HepG2 (cell line): ENCODE results near the gene C14orf119. TPM values are rescaled to one million over a fixed set of nuclear protein-coding genes. Genes with fewer than 3 reads are reported as not detected.

Source experiments
- AGO1 ChIP-seq: fragments of 200-400 bp; formaldehyde crosslinking; IDR thresholded peaks from 2 replicates; pipeline ENCODE4 v1.6.1; 2017; ENCODE audit warnings: mild to moderate bottlenecking, low read depth, low read length, moderate library complexity; ENCODE audit not compliant: poor library complexity, severe bottlenecking
- DR1 ChIP-seq: sonication (generic); formaldehyde crosslinking; IDR thresholded peaks from 2 replicates; pipeline ENCODE4 v1.8.0; 2021; ENCODE audit warnings: mild to moderate bottlenecking, missing genetic modification reagents, inconsistent platforms
- FOXO1 ChIP-seq: sonication (generic); formaldehyde crosslinking; IDR thresholded peaks from 2 replicates; pipeline ENCODE4 v1.4.0; 2020; ENCODE audit warnings: missing genetic modification reagents
- JUNB ChIP-seq: sonication (generic); formaldehyde crosslinking; IDR thresholded peaks from 2 replicates; pipeline ENCODE4 v1.8.0; 2022; ENCODE audit warnings: missing genetic modification reagents, mild to moderate bottlenecking, borderline replicate concordance
- KAT2B ChIP-seq: fragments of 150-350 bp; IDR thresholded peaks from 2 replicates; pipeline ENCODE4 v1.6.1; 2014; ENCODE audit warnings: low read depth, low read length, borderline replicate concordance
- KAT7 ChIP-seq: IDR thresholded peaks from 2 replicates; pipeline ENCODE4 v1.6.1; 2018; ENCODE audit warnings: borderline replicate concordance, missing compliant biosample characterization
- KDM5B ChIP-seq: sonication (generic); formaldehyde crosslinking; IDR thresholded peaks from 2 replicates; pipeline ENCODE4 v1.4.0; 2020; ENCODE audit warnings: missing genetic modification reagents, mild to moderate bottlenecking, borderline replicate concordance
- MBNL3 ChIP-seq: fragments of 250-450 bp; sonication (Bioruptor Pico); conservative IDR thresholded peaks from 2 replicates; pipeline ENCODE4 v1.8.0; 2022; ENCODE audit warnings: mild to moderate bottlenecking, inconsistent platforms
- REPIN1 ChIP-seq: sonication (generic); formaldehyde crosslinking; IDR thresholded peaks from 2 replicates; pipeline ENCODE4 v1.8.0; 2022; ENCODE audit warnings: missing genetic modification reagents, low read depth, mild to moderate bottlenecking, borderline replicate concordance
- SMC3 ChIP-seq: IDR thresholded peaks from 2 replicates; pipeline ENCODE4 v1.6.1; 2011; ENCODE audit warnings: low read length, improper control_type of control experiment
- TCF7 ChIP-seq: sonication (generic); IDR thresholded peaks from 2 replicates; pipeline ENCODE4 v1.6.1; 2016; ENCODE audit warnings: antibody characterized with exemption, low read depth
- TEAD3 ChIP-seq: optimal IDR thresholded peaks from 2 replicates; pipeline ENCODE3; 2016; ENCODE audit warnings: borderline replicate concordance
- ZEB1 ChIP-seq: IDR thresholded peaks from 2 replicates; pipeline ENCODE4 v1.6.1; 2012; ENCODE audit warnings: mild to moderate bottlenecking, low read depth, inconsistent platforms; ENCODE audit not compliant: insufficient replicate concordance
- ZMAT3 ChIP-seq: sonication (generic); formaldehyde crosslinking; conservative IDR thresholded peaks from 2 replicates; pipeline ENCODE4 v1.7.0; 2021; ENCODE audit warnings: missing genetic modification reagents
- ZNF160 ChIP-seq: sonication (generic); formaldehyde crosslinking; IDR thresholded peaks from 2 replicates; pipeline ENCODE4 v1.8.0; 2022; ENCODE audit warnings: mild to moderate bottlenecking, inconsistent platforms, missing genetic modification reagents
- ZNF232 ChIP-seq: sonication (generic); formaldehyde crosslinking; IDR thresholded peaks from 2 replicates; pipeline ENCODE4 v1.4.0; 2020; ENCODE audit warnings: missing genetic modification reagents, borderline replicate concordance
- ZNF33A ChIP-seq: sonication (generic); formaldehyde crosslinking; IDR thresholded peaks from 2 replicates; pipeline ENCODE4 v1.5.1; 2020; ENCODE audit warnings: missing genetic modification reagents, mild to moderate bottlenecking, moderate library complexity, borderline replicate concordance
- ZNF343 ChIP-seq: sonication (generic); formaldehyde crosslinking; IDR thresholded peaks from 2 replicates; pipeline ENCODE4 v1.4.0; 2020; ENCODE audit warnings: mild to moderate bottlenecking, missing genetic modification reagents
- ZNF451 ChIP-seq: sonication (generic); formaldehyde crosslinking; IDR thresholded peaks from 2 replicates; pipeline ENCODE4 v1.5.0; 2020; ENCODE audit warnings: mild to moderate bottlenecking, missing genetic modification reagents
- ZNF652 ChIP-seq: IDR thresholded peaks from 2 replicates; pipeline ENCODE4 v1.6.1; 2016; ENCODE audit warnings: low read depth, borderline replicate concordance
- ZNF790 ChIP-seq: sonication (generic); formaldehyde crosslinking; IDR thresholded peaks from 2 replicates; pipeline ENCODE4 v1.8.0; 2022; ENCODE audit warnings: missing genetic modification reagents, mild to moderate bottlenecking, borderline replicate concordance
- polyA plus RNA-seq, 8 experiments: library from polyadenylated mRNA; depleted of rRNA in 3 of 8; stranded (reverse) in 7 of 8; unstranded in 1 of 8; fragments of >200 nt; fragmentation: Illumina TruSeq in 4 of 8; extraction: Trizol in 4 of 8; gene quantifications; 2 replicates each; pipeline versions ENCODE4 v1.2.1 to v1.2.3, GENCODE V29; 2011 to 2016; ENCODE audit warnings: low read depth in 4 of 8, missing spikeins in 1 of 8, mixed read lengths in 1 of 8; ENCODE audit not compliant: insufficient read depth in 1 of 8
- total RNA-seq, 5 experiments: library from RNA; depleted of rRNA; stranded (reverse); fragments of >200 nt; fragmentation: Illumina TruSeq; extraction: Trizol; gene quantifications; 2 replicates each; pipeline ENCODE4 v1.2.3, GENCODE V29; 2016; ENCODE audit warnings: low read depth in 1 of 5
- TF ChIP-seq, protein P1 (sequence below): sonication (generic); formaldehyde crosslinking; IDR thresholded peaks from 2 replicates; pipeline ENCODE4 v1.5.1; 2020; ENCODE audit warnings: missing genetic modification reagents, mild to moderate bottlenecking, borderline replicate concordance
- TF ChIP-seq, protein P2 (sequence below): sonication (generic); formaldehyde crosslinking; IDR thresholded peaks from 2 replicates; pipeline ENCODE4 v1.5.1; 2020; ENCODE audit warnings: missing genetic modification reagents, mild to moderate bottlenecking, borderline replicate concordance
- TF ChIP-seq, protein P3 (sequence below): sonication (generic); formaldehyde crosslinking; IDR thresholded peaks from 2 replicates; pipeline ENCODE4 v1.5.1; 2020; ENCODE audit warnings: missing genetic modification reagents, mild to moderate bottlenecking, borderline replicate concordance

Gene C14orf119
- total and polyA plus RNA-seq, 2 of the 13 experiments (the other 11 are each of a cell fraction or from before 2014, with no cell fraction given): 117 to 206 TPM

DNA sequence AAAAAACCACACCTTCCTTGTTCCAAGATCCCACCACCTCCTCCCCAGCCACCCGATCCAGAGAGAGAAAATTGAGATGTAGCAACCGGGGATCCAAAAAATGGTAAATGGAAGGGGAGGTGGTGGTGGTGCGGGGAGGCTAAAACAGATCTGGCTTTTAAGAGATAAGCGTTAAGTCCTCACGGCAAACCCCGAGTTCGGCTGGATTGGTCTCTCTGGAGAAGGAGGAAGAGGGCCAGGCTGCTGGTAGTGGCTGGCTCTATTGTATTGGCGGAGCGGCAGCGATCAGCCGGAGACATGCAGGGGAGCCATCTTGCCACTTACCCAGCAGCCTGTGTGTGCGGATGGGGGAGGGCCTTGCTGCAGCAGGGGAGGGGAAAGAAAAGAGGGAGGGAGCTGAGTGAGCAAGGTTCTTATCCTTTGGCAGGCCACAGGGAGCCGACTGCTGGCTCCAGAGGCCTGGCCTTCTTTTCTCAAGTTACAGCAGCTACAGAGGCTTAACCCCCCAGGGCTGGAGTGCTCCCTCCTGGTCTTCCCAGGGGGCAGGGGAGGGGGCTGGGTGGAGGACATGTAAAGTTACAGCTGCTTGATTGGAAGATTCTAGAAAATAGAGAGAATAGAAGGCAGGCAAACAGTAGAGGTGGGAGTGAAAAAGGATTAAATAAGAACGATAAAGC, 23.9 kb upstream of the C14orf119 start (continued):
- TF ChIP-seq KAT2B (no peak), ZNF343 (CRISPR knock-in tag) (peak; percentile 56; the same call in 1 of the 2 replicates), TEAD3 (CRISPR knock-in tag) (no peak), MBNL3 (no peak), ZNF33A (CRISPR knock-in tag) (no peak), SMC3 (no peak; the same call in 1 of the 2 replicates), KDM5B (peak; percentile 86; the same call in 1 of the 2 replicates), DR1 (no peak; the same call in 1 of the 2 replicates), ZNF160 (CRISPR knock-in tag) (peak; percentile 86; the same call in 1 of the 2 replicates), FOXO1 (CRISPR knock-in tag) (peak; percentile 76), TCF7 (no peak), ZNF232 (peak; percentile 73; the same call in 1 of the 2 replicates), ZEB1 (no peak), ZMAT3 (CRISPR knock-in tag) (peak; percentile 97), JUNB (peak; percentile 22; the same call in 1 of the 2 replicates), KAT7 (CRISPR knock-in tag) (peak; percentile 99), ZNF451 (CRISPR knock-in tag) (peak; percentile 90), ZNF652 (CRISPR knock-in tag) (0 out of 2 replicates have a peak, but pooled peaks have one; percentile 9), AGO1 (peak; percentile 70), ZNF790 (CRISPR knock-in tag) (peak; percentile 41; the same call in 1 of the 2 replicates), REPIN1 (peak; percentile 72; the same call in 1 of the 2 replicates)
- TF ChIP-seq, protein P1, sequence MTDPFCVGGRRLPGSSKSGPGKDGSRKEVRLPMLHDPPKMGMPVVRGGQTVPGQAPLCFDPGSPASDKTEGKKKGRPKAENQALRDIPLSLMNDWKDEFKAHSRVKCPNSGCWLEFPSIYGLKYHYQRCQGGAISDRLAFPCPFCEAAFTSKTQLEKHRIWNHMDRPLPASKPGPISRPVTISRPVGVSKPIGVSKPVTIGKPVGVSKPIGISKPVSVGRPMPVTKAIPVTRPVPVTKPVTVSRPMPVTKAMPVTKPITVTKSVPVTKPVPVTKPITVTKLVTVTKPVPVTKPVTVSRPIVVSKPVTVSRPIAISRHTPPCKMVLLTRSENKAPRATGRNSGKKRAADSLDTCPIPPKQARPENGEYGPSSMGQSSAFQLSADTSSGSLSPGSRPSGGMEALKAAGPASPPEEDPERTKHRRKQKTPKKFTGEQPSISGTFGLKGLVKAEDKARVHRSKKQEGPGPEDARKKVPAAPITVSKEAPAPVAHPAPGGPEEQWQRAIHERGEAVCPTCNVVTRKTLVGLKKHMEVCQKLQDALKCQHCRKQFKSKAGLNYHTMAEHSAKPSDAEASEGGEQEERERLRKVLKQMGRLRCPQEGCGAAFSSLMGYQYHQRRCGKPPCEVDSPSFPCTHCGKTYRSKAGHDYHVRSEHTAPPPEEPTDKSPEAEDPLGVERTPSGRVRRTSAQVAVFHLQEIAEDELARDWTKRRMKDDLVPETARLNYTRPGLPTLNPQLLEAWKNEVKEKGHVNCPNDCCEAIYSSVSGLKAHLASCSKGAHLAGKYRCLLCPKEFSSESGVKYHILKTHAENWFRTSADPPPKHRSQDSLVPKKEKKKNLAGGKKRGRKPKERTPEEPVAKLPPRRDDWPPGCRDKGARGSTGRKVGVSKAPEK (CRISPR knock-in tag): no peak
- TF ChIP-seq, protein P2, sequence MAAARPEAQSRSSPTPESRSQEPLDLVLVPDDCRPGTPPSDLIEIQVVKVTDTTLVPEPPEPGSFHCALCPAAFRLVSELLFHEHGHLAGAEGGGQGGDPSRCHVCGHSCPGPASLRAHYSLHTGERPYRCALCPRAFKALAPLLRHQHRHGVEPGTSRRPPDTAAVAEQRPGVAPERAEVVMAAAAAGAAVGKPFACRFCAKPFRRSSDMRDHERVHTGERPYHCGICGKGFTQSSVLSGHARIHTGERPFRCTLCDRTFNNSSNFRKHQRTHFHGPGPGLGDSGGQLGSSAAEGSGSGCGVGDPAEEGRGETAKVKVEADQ (CRISPR knock-in tag): peak; percentile 87; the same call in 1 of the 2 replicates
- TF ChIP-seq, protein P3, sequence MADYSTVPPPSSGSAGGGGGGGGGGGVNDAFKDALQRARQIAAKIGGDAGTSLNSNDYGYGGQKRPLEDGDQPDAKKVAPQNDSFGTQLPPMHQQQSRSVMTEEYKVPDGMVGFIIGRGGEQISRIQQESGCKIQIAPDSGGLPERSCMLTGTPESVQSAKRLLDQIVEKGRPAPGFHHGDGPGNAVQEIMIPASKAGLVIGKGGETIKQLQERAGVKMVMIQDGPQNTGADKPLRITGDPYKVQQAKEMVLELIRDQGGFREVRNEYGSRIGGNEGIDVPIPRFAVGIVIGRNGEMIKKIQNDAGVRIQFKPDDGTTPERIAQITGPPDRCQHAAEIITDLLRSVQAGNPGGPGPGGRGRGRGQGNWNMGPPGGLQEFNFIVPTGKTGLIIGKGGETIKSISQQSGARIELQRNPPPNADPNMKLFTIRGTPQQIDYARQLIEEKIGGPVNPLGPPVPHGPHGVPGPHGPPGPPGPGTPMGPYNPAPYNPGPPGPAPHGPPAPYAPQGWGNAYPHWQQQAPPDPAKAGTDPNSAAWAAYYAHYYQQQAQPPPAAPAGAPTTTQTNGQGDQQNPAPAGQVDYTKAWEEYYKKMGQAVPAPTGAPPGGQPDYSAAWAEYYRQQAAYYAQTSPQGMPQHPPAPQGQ (CRISPR knock-in tag): 0 out of 2 replicates have a peak, but pooled peaks have one; percentile 16
